DND-41 (cell line): ENCODE data around the gene ZIK1.

Source experiments
- ATAC-seq: fragments of 200-7000 bp; cut with Tn5 transposase; 3 replicates; pipeline ENCODE4 v1.9.1; 2021; ENCODE audit warnings: low read depth; ENCODE audit not compliant: insufficient read depth
- DNase-seq: peaks from one replicate; pipeline ENCODE4 v3.0.0-alpha.2; 2020
- H2AFZ ChIP-seq: 2 replicates; pipeline ENCODE4 v1.6.0; 2012; ENCODE audit warnings: low read depth, low read length
- H3K27ac ChIP-seq: 2 replicates; pipeline ENCODE4 v1.5.1; 2012; ENCODE audit warnings: low read length, inconsistent platforms
- H3K27me3 ChIP-seq: fragments of 200-600 bp; sonication (generic); 2 replicates; pipeline ENCODE4 v1.6.0; 2012; ENCODE audit warnings: low read length, mild to moderate bottlenecking, inconsistent platforms; ENCODE audit not compliant: insufficient read depth, poor library complexity
- H3K36me3 ChIP-seq: 2 replicates; pipeline ENCODE4 v1.5.1; 2012; ENCODE audit warnings: low read length, inconsistent platforms; ENCODE audit not compliant: insufficient read depth
- H3K4me1 ChIP-seq: 2 replicates; pipeline ENCODE4 v1.5.1; 2012; ENCODE audit warnings: mild to moderate bottlenecking, low read length; ENCODE audit not compliant: insufficient read depth
- H3K4me2 ChIP-seq: 2 replicates; pipeline ENCODE4 v1.6.0; 2012; ENCODE audit warnings: mild to moderate bottlenecking, moderate library complexity, low read length, inconsistent platforms; ENCODE audit not compliant: insufficient read depth
- H3K4me3 ChIP-seq, 2 experiments: fragments of 200-600 bp in 1 of 2; shearing (Covaris generic) in 1 of 2; 2 replicates each; pipeline ENCODE4 v1.5.1; 2012 to 2016; ENCODE audit warnings: inconsistent platforms in 2 of 2, low read length in 2 of 2, mild to moderate bottlenecking in 2 of 2, low read depth in 1 of 2, moderate library complexity in 1 of 2
- H3K79me2 ChIP-seq: 2 replicates; pipeline ENCODE4 v1.6.0; 2012; ENCODE audit warnings: low read length, inconsistent platforms; ENCODE audit not compliant: insufficient read depth
- H3K9ac ChIP-seq: 2 replicates; pipeline ENCODE4 v1.6.0; 2012; ENCODE audit warnings: low read depth, mild to moderate bottlenecking, inconsistent platforms, low read length, moderate library complexity
- H3K9me3 ChIP-seq: 2 replicates; pipeline ENCODE4 v1.5.1; 2012; ENCODE audit warnings: low read length, moderate library complexity, mild to moderate bottlenecking, inconsistent platforms; ENCODE audit not compliant: insufficient read depth, severe bottlenecking
- H4K20me1 ChIP-seq: 2 replicates; pipeline ENCODE4 v1.6.0; 2012; ENCODE audit warnings: low read length; ENCODE audit not compliant: insufficient read depth
- CTCF ChIP-seq: IDR thresholded peaks from 2 replicates; pipeline ENCODE4 v1.5.1; 2012; ENCODE audit warnings: borderline replicate concordance, low read length, moderate library complexity, mild to moderate bottlenecking; ENCODE audit not compliant: poor library complexity, severe bottlenecking; ENCODE audit errors: extremely low read depth
- EZH2 ChIP-seq: IDR thresholded peaks from 3 replicates; pipeline ENCODE4 v1.6.1; 2012; ENCODE audit warnings: borderline replicate concordance, low read depth, mild to moderate bottlenecking, moderate library complexity, low read length, inconsistent platforms; ENCODE audit not compliant: severe bottlenecking

Gene ZIK1

GRCh38 chr19:57623091-57623490, 39.1 kb downstream of the ZIK1 start:
- no peak overlapping the region for H2AFZ ChIP-seq
- no peak for DNase-seq
- no peak overlapping the region for H3K4me3 ChIP-seq
- no peaks in the 10 kb centered on the region for H3K4me1 ChIP-seq
- peaks cover 50% of the 10 kb centered on the region for H3K9me3 ChIP-seq
- no peak overlapping the region for H3K9ac ChIP-seq
- no peak overlapping the region for H3K27ac ChIP-seq
- H3K36me3 ChIP-seq: peaks cover 66% of the 10 kb centered on the region
- H4K20me1 ChIP-seq: no peaks in the 10 kb centered on the region
- H3K4me2 ChIP-seq: no peak overlapping the region
- peaks cover 49% of the 10 kb centered on the region for H3K79me2 ChIP-seq
- TF ChIP-seq EZH2: no peak
- TF ChIP-seq CTCF: no peak
- ATAC-seq: no peak
- no peaks in the 10 kb centered on the region for H3K27me3 ChIP-seq

- peak within 1 kb of the TSS; percentile 92 for H3K4me2 ChIP-seq
- H3K79me2 ChIP-seq: peaks cover 21% of the 10 kb centered on the region
- DNase-seq (peak; percentile 94), ATAC-seq (peak; percentile 99)
- H3K27ac ChIP-seq: peak within 1 kb of the TSS; percentile 73
- peak within 1 kb of the TSS; percentile 88 for H2AFZ ChIP-seq
- peak within 1 kb of the TSS; percentile 77 for H3K9ac ChIP-seq
- H3K36me3 ChIP-seq: peaks cover 49% of the 10 kb centered on the region
- peak within 1 kb of the TSS; percentile 59 to 80; a peak in 3 of 4 replicates for H3K4me3 ChIP-seq
- no peaks in the 10 kb centered on the region for H3K27me3 ChIP-seq
- TF ChIP-seq EZH2: no peak
- peak; percentile 37 for TF ChIP-seq CTCF
- H3K9me3 ChIP-seq: peaks cover 18% of the 10 kb centered on the region
- no peaks in the 10 kb centered on the region for H4K20me1 ChIP-seq
- H3K4me1 ChIP-seq: peaks cover 26% of the 10 kb centered on the region
Observed at GRCh38 chr19:57632987-57633831, 49.3 kb downstream of the ZIK1 start, which contains the start of gene ZNF211. Gene ZNF211 (plus strand): TSS chr19:57633168. CDS start chr19:57633347, 179 bp downstream.

GRCh38 chr19:57633832-57634131, 49.8 kb downstream of the ZIK1 start:
- TF ChIP-seq CTCF: no peak
- TF ChIP-seq EZH2: no peak
- Histone ChIP-seq H4K20me1 (no peaks in the 10 kb centered on the region), H3K79me2 (peaks cover 21% of the 10 kb centered on the region), H3K9me3 (peaks cover 23% of the 10 kb centered on the region), H3K9ac (peak overlapping the region; percentile 77), H2AFZ (peak overlapping the region; percentile 88), H3K4me2 (peak overlapping the region; percentile 92), H3K4me1 (peaks cover 26% of the 10 kb centered on the region), H3K27ac (peak overlapping the region; percentile 73; the same call in 1 of the 2 replicates), H3K36me3 (peaks cover 55% of the 10 kb centered on the region), H3K4me3 (peak overlapping the region; percentile 59 to 80; a peak in 3 of 4 replicates), H3K27me3 (no peaks in the 10 kb centered on the region)
- ATAC-seq (no peak), DNase-seq (no peak)

GRCh38 chr19:57637379-57637778, 53.4 kb downstream of the ZIK1 start:
- peaks cover 24% of the 10 kb centered on the region for H3K79me2 ChIP-seq

More at GRCh38 chr19:57637379-57637778, 53.4 kb downstream of the ZIK1 start:
- Histone ChIP-seq H3K27me3 (no peaks in the 10 kb centered on the region), H3K4me2 (no peak overlapping the region), H3K4me1 (peaks cover 21% of the 10 kb centered on the region), H3K27ac (no peak overlapping the region), H3K9me3 (peaks cover 55% of the 10 kb centered on the region), H3K36me3 (peaks cover 83% of the 10 kb centered on the region), H3K4me3 (no peak overlapping the region), H4K20me1 (no peaks in the 10 kb centered on the region), H2AFZ (no peak overlapping the region), H3K9ac (no peak overlapping the region)
- DNase-seq: no peak
- TF ChIP-seq CTCF (no peak), EZH2 (no peak)
- no peak for ATAC-seq
